ENCODE data around the gene ELAVL1.

DNA sequence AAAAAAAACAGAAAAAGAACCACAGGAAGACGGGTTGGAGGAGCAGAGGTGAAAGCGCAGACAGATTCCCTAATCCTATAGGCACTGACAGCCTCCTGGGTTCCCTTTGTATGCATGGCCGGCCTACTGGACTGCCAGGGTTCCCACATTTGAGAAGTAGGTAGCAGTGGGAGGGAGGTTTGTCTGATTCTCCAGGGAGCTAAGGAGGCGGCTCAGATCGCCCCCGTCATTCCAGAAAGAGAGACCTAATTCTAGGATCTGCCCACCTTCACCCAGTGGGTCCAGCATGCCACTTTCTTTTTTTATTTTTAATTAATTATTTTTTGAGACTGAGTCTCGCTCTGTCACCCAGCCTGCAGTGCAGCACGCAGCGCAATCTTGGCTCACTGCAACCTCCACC, 37.5 kb upstream of the ELAVL1 start:
- TF ChIP-seq, protein P1, sequence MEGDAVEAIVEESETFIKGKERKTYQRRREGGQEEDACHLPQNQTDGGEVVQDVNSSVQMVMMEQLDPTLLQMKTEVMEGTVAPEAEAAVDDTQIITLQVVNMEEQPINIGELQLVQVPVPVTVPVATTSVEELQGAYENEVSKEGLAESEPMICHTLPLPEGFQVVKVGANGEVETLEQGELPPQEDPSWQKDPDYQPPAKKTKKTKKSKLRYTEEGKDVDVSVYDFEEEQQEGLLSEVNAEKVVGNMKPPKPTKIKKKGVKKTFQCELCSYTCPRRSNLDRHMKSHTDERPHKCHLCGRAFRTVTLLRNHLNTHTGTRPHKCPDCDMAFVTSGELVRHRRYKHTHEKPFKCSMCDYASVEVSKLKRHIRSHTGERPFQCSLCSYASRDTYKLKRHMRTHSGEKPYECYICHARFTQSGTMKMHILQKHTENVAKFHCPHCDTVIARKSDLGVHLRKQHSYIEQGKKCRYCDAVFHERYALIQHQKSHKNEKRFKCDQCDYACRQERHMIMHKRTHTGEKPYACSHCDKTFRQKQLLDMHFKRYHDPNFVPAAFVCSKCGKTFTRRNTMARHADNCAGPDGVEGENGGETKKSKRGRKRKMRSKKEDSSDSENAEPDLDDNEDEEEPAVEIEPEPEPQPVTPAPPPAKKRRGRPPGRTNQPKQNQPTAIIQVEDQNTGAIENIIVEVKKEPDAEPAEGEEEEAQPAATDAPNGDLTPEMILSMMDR (IDR thresholded peaks at IDR 0.05; ENCODE audit: poor library complexity): no peak
- no peak for TF ChIP-seq EZH2 (IDR thresholded peaks at IDR 0.05; ENCODE audit: borderline replicate concordance)

Measured in hepatocyte (in vitro differentiated cells).